Stimulated activated CD4-positive, alpha-beta T cell treated with anti-CD3 and anti-CD28 coated beads, Interleukin-12 subunit alpha, Interleukin-12 subunit beta, amount 100 ng/mL, for 48 hours (primary cell): ENCODE results near the gene CAMK2G.
A peak's percentile ranks its signal among the peaks of the same experiment; 100 is the strongest.

ENCODE experiments used
- DNase-seq, 3 donors: peaks; one replicate each; pipeline ENCODE4 v3.0.0-alpha.2; 2020; ENCODE audit warnings: low read depth in 2 of 3, low spot score in 1 of 3

CAMK2G gene

GRCh38 chr10:73865459-73866442 lies 8.6 kb downstream of the CAMK2G start:
- peak in 1 of 3 donors; percentile 27 for DNase-seq

GRCh38 chr10:73865107-73865458 lies 9.3 kb downstream of the CAMK2G start:
- no peak for DNase-seq

- DNase-seq = no peak
Observed at GRCh38 chr10:73864229-73864628, 10.1 kb downstream of the CAMK2G start.

GRCh38 chr10:73863039-73863817 lies 11.1 kb downstream of the CAMK2G start:
- no peak for DNase-seq

DNA sequence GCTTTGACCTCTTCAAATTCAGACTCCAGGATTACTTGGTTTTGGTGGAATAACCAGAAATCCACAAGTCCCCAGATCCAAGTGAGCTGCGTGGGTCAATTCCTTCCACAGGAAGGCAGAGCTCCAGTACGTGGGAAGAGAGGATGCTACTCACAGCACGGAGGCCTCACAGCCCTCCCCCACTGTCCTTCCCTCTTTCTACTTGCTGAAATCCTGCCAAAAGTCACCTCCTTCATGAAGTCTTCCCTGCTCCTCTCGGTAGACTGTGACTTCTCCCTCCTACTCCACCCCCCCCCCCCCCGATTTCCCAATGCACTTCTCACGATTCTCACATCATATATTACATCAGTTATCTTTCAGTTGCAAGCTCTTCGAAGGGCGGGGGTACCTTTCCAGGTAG lies 12.3 kb downstream of the CAMK2G start:
- no peak for DNase-seq

DNA sequence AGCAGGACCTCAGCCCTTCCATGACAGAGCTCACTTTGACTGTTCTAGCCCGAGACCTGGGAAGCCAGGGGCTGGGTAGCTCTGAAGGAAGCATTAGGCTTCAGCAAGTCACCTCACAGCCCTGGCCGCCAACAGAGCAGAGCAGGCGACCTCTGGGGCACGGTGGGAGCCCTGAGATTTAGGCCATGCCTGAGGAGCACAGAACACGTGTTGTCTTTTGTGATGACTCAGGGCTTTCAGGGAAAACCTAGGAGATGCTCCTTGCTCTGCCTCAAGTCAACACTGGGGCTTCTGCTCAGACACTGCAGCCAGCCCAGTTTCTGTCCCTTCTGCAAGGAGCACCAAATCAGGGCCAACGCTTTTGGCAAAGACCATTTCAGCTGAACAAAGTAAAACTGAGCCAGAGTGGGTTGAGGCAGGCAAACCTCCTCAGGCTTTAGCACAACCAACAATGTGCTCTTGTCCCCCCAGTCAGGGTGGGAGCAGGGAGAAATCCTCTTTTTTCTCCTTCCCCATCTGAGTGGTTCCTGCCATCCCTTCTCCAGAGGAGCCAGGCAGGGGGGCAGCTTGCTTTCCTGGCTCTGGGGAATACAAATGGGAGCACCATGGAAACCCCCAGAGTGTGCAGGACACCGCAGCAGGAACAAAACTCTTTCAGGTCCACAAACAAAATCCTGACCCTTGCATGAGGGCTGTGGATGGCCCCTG lies 14.4 kb downstream of the CAMK2G start:
- DNase-seq = no peak

DNA sequence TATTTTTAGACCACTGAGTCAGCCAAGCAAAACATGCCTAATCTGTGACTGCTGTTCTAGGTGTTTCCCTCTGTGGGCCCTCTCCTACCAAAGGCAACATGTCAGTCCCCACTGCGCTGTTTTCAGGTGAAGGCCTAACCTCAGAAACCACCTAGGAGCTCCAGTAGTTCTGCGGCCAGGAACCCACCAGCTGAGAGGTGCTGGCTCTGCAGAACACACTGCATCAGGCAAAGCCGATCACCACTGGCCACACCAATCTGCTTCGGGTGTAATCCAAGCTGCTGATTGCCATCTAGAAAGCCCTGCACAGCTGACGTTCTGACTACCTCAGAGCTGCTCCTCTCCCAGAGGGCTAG lies 14.9 kb downstream of the CAMK2G start:
- DNase-seq = peak in 1 of 3 donors; percentile 18

GRCh38 chr10:73858750-73859427 lies 15.5 kb downstream of the CAMK2G start:
- DNase-seq = no peak

- DNase-seq = no peak
Observed at GRCh38 chr10:73858013-73858708, 16.2 kb downstream of the CAMK2G start.

GRCh38 chr10:73857446-73857845 lies 16.9 kb downstream of the CAMK2G start:
- DNase-seq = peak in 1 of 3 donors; percentile 26

GRCh38 chr10:73856261-73856660 lies 18.1 kb downstream of the CAMK2G start:
- no peak for DNase-seq

- no peak for DNase-seq
Observed at GRCh38 chr10:73855413-73855812, 18.9 kb downstream of the CAMK2G start.

DNA sequence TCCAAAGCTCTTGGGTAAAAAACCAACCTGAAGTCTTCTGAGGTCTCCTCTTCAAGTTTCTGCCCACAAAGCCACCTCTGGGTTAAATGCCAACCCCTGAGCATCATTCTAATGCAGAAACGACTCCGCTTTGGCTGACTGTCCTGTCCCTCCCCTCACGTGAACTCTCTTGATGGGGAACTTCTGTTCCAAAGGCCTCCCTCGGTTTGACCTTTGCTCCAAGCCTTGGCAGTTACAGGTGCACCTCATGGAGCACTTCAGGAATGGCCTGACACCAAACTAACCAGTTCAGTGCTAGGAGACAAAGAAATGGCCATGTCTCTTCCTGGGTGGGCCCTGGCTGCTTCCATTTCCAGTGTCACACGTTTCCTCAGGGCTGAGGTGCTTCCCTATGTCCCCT lies 20.0 kb downstream of the CAMK2G start:
- DNase-seq = no peak

DNA sequence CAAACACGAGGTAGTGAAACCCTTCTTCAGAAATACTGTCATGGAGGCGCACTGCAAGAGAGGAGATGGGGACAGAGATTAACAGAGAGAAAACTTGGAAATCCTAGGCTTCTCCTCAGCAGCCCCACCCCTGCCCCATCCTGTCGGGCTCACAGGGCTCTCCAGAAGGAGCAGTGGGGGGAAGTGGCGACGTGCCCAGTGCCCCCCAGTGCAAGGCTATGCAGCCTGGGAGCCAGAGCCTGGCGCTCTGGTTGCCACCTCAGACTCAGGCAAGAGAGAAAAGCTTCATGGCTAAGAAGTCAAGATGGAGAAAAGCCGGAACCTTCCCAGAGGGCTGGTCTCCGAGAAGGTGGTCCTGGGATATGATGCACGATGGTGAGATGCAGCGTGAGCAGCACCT lies 21.2 kb downstream of the CAMK2G start:
- no peak for DNase-seq

DNA sequence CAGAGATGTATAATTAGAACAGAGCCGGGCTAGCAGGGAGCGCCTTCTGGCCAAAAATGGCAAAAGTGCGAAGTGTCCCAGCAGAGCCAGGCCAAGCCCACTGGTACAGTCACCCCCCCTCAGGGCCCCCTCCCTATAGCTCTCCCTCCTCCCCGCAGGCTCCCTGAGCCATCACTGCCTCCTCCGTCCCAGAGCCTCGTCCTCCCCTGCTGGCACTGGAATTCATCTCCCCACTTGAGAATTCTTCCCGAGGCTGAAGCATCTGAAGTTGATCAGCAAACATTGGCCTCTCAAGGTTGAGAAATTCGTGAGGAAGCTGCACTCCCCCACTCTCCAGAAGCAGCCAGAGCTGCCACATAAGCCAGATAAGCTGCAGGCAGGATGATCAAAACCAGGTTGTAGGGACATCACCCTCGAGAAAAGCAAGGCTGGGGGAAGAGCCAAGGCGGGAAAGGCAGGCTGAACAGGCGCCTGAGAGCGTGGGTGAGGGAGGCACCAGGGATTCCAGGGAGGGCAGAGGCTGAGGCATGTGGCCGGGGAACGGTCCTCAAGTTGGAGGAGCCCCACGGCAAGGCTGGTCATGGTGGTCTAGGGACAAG lies 23.4 kb downstream of the CAMK2G start:
- DNase-seq = no peak

DNA sequence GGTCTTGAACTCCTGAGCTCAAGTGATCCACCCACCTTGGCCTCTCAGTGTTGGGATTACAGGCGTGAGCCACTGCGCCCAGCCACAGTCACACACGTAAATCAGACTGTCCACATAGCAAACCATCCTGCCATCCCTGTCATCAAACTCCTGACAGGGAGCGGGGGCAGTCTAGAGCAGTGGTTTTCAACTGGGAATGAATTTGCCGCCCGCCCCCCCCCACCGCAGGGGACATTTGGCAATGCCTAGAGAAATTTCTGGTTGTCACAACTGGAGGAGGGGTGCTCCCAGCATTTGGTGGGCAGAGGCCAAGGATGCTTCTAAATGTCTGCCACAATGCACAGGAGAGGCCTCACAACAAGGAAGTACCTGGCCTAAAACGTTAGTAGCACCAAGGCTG lies 24.1 kb downstream of the CAMK2G start:
- DNase-seq = no peak

GRCh38 chr10:73848821-73849489 lies 25.4 kb downstream of the CAMK2G start:
- peak; percentile 81 to 98 (median 87) for DNase-seq

DNA sequence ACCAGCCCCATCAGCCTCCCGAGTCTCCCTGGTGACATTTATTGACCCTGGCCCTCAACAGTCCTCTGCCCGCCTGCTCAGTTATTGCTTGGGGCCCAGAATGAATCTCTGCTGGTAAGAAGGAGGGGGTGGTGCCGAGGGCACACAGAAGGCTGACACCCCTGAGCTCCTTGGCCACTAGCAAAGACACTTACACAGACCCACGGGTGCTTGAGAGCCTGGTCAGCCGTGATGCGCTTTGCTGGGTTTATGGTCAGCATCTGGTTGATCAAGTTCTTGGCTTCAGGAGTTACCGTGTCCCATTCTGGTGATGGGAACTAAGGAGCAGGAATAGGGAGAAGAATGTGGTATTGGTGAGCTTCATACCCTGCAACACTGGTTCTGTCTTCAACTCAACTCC lies 27.3 kb downstream of the CAMK2G start:
- no peak for DNase-seq

- no peak for DNase-seq
Observed at GRCh38 chr10:73843261-73843660, 31.1 kb downstream of the CAMK2G start.

DNA sequence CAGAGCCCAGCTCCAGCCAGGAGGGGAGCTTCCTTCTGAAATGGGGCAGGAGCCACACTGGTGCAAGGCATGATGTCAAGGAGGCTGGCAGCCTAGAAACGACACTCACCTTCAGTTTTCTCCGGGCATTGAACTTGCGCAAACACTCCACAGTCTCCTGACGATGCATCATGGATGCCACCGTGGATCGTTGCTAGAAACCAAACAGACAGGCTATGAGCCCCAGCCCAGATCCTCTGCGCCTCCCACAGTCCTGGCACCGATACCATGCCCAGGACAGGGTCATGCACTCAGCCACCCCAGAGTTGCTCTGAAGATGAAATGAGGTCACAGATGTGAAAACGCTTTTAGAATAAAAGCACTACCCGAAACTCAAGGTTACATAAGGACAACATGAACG lies 32.0 kb downstream of the CAMK2G start:
- DNase-seq = no peak
